Measurements from ENCODE around the gene CLBA1.
"Not testable (repeated sequence)": the region's sequence is repeated elsewhere in the genome, so short reads cannot be mapped to it uniquely, and the experiment has no call there.

The CLBA1 gene

DNA sequence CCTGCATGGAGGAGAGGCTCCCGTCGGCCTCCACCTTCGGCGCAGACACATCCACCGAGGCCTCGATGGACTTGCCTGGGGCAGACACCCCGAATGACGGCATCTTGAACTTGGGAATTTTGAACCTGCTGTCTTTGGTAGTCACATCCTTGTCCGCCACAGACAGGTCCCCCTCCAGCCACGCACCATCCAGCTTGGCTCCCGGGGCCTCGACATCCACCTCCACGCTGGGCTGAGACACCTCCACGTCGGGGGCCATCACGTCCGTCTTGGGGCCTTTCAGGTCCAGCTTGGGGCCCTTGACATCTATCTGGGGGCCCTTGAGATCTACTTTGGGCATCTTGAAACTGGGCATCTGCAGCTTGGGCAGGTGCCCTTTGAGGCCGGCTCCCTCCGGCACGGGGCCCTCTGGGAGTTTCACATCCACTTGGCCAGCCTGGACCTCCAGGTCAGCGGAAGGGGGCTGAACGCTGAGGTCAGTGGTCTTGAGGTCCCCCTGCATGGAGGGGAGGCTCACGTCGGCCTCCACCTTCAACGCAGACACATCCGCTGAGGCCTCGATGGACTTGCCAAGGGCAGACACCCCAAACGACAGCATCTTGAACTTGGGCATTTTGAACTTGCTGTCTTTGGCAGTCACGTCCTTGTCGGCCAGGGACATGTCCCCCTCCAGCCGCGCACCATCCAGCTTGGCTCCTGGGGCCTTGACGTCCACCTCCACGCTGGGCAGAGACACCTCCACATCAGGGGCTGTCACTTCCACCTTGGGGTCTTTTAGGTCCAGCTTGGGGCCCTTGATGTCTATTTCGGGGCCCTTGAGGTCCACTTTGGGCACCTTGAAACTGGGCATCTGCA is 37.5 kb upstream of the CLBA1 start:
- FAIRE-seq; DNase-seq (ENCODE audit: insufficient read length, low spot score): not testable (repeated sequence)

DNA sequence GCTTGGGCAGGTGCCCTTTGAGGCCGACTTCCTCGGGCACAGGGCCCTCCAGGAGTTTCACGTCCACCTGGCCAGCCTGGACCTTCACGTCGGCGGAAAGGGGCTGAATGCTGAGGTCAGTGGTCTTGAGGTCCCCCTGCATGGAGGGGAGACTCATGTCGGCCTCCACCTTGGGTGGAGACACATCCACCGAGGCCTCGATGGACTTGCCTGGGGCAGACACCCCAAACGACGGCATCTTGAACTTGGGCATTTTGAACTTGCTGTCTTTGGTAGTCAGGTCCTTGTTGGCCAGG is 36.9 kb upstream of the CLBA1 start:
- DNase-seq (ENCODE audit: insufficient read length, low spot score) = no peak

DNA sequence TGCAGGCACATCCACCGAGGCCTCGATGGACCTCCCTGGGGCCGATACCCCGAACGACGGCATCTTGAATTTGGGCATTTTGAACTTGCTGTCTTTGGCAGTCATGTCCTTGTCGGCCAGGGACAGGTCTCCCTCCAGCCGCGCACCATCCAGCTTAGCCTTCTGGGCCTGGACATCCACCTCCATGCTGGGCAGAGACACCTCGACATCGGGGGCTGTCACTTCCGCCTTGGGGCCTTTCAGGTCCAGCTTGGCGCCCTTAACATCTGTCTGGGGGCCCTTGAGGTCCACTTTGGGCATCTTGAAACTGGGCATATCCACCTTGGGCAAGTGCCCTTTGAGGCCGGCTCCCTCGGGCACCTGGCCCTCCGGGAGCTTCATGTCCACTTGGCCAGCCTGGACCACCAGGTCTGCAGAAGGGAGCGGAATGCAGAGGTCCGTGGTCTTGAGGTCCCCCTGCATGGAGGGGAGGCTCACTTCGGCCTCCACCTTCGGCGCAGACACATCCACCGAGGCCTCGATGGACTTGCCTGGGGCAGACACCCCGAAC is 36.1 kb upstream of the CLBA1 start:
- FAIRE-seq; DNase-seq (ENCODE audit: insufficient read length, low spot score): not testable (repeated sequence)

More for the DNA sequence above, 36.9 kb upstream of the CLBA1 start:
- FAIRE-seq = no peak

DNA sequence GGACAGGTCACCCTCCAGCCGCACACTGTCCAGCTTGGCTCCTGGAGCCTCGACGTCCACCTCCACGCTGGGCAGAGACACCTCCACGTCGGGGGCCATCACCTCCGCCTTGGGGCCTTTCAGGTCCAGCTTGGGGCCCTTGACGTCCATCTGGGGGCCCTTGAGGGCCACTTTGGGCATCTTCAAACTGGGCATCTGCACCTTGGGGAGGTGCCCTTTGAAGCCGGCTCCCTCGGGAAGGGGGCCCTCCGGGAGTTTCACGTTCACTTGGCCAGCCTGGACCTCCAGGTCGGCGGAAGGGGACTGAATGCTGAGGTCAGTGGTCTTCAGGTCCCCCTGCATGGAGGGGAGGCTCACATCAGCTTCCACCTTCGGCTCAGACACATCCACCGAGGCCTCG is 35.6 kb upstream of the CLBA1 start:
- DNase-seq (ENCODE audit: insufficient read length, low spot score) (no peak), FAIRE-seq (no peak)

DNA sequence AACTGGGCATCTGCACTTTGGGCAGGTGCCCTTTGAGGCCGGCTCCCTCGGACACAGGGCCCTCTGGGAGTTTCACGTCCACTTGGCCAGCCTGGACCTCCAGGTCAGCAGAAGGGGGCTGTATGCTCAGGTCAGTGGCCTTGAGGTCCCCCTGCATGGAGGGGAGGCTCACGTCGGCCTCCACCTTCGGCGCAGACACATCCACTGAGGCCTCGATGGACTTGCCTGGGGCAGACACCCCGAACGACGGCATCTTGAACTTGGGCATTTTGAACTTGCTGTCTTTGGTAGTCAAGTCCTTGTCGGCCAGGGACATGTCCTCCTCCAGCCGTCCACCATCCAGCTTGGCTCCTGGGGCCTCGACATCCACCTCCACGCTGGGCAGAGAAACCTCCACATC is 34.9 kb upstream of the CLBA1 start:
- not testable (repeated sequence) for DNase-seq (ENCODE audit: insufficient read length, low spot score); FAIRE-seq

DNA sequence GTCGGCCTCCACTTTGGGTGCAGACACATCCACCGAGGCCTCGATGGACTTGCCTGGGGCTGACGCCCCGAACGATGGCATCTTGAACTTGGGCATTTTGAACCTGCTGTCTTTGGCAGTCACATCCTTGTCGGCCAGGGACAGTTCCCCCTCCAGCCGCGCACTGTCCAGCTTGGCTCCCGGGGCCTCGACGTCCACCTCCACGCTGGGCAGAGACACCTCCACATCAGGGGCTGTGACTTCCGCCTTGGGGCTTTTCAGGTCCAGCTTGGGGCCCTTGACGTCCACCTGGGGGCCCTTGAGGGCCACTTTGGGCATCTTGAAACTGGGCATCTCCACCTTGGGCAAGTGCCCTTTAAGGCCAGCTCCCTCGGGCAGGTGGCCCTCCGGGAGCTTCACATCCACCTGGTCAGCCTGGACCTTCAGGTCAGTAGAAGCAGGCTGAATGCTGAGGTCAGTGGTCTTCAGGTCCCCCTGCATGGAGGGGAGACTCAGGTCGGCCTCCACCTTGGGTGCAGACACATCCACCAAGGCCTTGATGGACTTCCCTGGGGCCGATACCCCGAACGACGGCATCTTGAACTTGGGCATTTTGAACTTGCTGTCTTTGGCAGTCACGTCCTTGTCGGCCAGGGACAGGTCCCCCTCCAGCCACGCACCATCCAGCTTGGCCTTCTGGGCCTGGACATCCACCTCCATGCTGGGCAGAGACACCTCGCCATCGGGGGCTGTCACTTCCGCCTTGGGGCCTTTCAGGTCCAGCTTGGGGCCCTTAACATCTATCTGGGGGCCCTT is 33.5 kb upstream of the CLBA1 start:
- DNase-seq (ENCODE audit: insufficient read length, low spot score); FAIRE-seq: not testable (repeated sequence)

DNA sequence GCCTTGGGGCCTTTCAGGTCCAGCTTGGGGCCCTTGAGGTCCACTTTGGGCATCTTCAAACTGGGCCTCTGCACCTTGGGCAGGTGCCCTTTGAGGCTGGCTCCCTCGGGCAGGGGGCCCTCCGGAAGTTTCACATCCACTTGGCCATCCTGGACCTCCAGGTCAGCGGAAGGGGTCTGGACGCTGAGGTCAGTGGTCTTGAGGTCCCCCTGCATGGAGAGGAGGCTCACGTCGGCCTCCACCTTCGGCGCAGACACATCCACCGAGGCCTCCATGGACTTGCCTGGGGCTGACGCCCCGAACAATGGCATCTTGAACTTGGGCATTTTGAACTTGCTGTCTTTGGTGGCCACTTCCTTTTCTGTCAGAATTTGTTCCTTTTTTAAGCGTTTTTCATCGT is 32.5 kb upstream of the CLBA1 start:
- FAIRE-seq = no peak

DNA sequence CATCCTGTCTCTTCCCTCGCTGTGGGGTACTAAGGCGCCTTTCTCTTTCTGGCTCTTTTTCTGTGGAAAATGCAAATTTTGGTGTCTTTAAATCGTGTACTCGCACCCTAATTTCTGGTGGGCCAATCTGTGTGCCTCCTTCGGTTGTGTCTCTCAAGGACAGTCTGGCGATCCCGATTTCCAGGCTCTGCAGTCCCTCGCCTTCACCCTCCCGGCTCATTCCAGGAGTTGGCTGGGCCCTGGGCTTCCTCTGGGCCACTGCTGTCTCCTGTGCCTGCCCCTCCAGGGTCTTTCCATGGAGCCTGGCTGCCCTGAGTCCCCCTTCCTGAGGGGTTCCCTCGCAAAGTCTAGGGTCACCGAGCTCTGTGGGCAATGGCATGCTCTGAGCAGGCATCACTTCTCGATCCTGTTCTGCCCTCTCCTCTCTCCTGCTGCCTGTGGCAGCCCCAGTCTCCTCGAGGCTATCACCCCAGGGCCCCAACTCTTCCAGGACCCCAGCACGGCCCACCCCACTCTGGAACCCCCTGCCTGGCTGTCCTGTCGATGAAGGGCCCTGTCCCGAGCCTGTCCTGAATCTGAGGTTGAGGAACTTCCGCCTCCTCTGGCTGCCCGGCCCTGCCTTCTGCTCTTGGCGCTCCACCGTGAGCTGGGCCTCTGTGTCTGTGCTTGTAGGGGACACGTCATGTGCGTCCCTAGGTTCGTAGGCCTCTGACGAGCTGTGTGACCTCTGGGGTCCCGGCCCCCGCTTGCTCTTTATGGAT is 31.5 kb upstream of the CLBA1 start:
- FAIRE-seq = no peak
- no peak for DNase-seq (ENCODE audit: insufficient read length, low spot score)

More for the DNA sequence above, 32.5 kb upstream of the CLBA1 start:
- no peak for DNase-seq (ENCODE audit: insufficient read length, low spot score)

DNA sequence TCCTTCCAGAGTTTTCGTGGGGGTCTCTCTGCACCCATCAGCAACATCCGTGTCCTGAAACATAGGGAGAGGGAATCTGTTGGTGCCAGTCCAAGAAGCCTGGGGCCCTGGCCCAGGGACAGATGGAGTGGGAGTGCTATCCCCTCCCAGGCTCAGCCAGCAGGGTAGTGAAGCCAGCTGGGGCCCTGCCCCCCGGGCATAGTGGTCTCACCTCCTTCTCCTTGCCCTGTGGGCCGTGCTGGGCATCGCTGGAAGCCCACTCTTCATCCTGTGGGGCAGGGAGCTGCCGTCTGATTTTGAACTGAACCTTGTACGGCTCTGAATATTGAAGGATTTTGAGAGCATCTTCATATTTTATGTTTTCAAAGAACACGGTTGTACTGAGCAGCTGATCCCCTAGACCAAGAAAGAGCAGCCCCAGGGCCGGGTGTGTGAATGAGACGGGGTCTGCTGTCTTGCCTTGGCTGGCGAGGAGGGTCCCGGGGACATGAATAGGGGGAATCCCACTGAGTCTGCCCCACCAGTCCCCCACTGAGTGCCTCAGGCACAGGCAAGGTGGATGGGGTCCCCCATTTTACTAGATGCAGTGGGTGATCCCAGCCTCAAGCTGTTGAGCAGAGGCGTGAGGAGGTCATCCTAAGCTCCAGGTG is 30.7 kb upstream of the CLBA1 start:
- no peak for FAIRE-seq

DNA sequence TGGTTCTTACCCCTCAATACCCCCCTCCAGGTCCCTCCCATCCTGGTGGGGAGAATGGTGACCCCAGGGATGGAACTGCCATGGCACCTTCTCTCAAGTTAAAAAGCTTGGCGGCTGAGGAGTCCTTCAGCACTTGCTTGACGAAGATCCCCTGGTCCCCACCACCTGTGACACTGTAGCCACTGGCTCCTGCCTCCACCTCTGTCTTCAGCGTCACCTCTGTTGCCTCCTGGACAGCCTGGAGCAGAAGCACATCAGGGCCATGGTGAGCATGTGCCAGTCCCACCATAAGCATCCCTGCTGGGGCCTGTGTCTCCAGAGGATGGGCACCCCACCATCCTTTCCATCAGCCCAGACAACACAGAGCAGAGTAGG is 30.2 kb upstream of the CLBA1 start:
- DNase-seq (ENCODE audit: insufficient read length, low spot score) = no peak
- FAIRE-seq = no peak

More for the DNA sequence above, 30.7 kb upstream of the CLBA1 start:
- DNase-seq (ENCODE audit: insufficient read length, low spot score) = no peak

DNA sequence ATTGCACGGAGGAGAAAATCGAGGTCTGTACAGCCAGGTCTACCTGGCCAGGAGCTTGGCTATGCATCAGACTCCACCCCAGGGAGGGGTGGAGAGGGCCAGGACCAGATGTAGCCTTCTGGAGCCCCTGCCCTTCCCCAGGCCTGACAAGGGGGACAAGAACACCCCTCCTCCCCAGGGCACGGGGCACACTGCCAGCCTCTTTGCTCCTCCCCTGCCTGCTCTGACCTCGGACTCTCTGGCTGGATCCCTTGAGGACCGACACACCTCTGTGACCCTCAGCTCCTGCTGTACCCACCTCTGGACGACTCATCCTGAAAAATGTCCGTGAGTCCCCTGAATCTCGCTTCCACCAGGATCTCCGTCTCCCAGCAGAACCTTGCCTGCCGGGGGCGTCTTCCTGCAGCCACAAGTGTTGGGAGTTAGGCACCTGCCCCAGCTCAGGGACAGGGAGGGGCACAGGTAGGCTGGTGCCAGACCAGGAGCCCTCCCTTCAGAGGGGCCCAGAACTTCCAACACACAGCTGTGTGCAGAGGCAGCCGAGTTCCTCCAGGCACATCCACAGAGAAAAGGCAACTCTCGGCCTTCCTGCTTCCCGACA is 29.2 kb upstream of the CLBA1 start:
- FAIRE-seq (no peak), DNase-seq (ENCODE audit: insufficient read length, low spot score) (no peak)

DNA sequence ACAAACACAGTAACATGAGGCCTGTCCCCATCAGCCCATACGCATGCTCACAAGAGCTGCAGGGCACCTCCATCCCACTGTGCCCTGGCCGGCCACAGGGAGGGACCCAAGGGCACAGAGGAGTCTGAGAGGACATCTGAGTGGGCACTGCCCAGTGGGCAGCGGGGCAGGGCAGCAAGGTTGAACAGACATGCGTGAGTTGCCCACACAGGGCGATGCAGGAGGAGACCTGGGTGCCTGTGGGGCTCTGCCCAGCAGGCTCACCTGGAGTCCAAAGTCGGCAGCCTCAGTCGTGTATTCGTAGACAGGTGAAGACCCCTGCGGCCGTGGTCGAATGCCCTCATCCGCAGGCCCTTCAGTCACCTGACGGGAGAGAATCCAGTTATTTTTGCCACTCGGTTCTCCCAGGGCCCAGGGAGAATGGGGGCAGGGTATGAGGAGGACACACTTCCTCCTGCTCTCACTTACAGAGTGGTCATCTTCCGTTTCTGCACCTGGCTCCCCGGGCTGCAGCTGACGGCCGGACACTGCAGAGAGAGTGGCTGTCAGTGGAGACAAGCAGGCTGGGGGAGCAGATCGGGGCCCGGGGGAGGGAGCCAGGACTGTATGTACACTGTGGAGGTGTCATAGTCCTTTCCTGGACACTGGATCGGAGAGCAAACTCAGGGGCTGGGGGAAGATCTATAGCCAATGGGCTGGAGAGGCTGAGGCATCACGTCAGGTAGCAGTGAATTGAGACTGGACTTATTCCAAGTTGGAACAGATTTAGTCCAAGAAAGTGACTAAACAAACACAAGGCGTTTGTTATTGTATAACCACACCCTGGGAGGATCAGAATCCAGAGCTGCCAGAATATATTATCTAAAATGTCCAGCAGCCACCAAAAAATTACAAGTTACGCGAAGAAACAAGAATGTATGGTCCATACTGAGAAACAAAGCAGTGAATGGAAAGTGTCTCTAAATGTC is 28.2 kb upstream of the CLBA1 start:
- DNase-seq (ENCODE audit: insufficient read length, low spot score) (no peak), FAIRE-seq (no peak)

DNA sequence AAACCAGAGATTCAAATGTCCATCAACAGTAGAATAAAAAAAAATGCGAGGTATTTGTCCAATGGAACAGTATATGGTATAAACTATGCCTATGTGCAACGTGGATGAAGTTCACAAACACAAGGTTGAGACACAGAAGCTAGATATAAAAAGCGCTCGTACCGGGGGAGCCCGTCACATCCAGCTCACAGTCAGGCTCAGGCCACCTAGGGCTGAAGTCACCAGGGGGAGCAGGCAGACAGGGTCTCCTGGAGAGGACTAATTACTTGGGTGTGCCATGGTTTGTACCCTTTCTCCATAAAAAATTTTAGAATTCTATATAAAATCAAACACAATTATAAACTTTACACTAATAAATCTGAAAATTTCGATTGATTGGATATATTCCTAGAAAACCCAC is 21.0 kb upstream of the CLBA1 start:
- no peak for DNase-seq (ENCODE audit: insufficient read length, low spot score)
- FAIRE-seq = no peak

DNA sequence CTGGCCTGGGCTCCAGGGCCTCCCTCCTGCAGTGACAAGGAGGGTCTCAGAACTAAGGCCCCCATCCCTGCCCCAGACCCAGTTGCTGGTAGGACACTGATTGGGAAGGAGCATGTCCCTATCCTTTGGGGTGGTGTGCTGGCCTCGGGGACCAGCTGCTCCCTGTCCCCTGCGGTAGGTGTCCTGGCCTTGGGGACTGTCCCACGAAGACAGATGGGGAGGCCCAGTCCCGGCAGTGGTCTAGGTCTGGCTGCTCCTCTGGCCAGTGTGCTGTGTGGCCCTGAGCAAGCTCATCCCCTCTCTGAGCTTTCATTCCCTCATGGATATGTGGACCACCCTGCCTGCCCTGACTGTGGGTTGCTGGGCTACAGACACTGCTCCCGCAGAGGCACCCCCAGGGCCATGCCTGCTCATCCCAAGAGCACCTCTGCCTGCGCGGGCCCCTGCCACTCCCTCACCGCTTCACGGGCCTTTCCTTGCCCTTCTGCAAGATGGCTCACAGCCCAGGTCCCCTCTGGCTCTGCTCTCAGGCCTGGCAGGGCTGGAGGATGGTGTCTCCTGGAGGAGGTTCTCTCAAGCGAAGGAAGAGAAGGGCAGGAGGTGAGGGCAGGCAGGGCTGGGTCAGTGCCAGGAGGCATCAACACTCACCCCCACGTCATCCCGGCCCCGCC is 19.9 kb upstream of the CLBA1 start:
- FAIRE-seq = no peak
- no peak for DNase-seq (ENCODE audit: insufficient read length, low spot score)

DNA sequence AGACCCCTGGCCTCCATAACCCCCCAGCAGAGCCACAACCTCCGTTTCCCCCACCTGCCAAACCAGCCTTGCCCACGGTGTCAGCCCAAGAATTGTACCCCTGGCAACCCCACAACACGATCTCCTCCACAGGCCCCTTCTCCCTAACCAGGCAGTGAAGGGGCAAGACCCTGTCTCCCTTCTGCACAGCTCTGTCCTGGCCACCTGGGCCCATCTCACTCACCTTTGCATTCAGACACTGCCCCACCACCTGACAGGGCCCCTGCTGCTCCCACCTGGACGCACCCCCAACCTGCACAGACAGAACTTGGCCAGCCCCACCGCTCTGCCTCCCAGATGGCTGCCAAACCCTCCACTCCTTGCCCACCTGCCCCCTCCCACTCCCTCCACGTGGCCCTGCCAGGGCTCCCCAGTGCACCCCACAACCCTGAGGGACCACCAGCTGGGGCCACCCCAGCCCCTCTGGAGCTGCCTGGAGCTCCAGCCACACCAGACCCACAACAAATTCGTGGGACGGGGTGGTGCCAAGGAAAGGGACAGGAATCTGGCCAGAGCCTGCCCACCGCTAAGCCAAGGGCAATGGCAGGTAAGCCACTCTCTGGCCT is 19.2 kb upstream of the CLBA1 start:
- DNase-seq (ENCODE audit: insufficient read length, low spot score) (no peak), FAIRE-seq (no peak)

DNA sequence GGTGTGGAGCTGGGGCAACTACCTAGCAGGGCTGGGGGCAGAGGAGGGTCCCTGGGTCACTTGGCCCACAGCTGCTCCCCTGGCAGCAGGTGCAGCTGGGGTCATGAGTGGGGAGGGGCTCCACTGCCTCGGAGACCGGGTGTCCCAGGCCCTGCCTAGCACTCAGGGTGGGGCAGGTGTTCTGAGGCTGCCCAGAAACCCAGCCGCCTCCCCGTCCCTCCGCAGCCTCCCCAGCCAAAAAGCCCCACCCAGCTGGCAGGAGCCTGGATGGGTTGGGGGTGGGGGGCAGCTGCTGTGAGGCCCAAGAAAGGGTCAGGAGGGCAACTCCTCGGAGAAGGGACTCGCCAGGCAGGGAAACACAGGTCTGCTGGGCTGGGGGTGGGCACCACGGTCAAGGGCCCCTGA is 18.6 kb upstream of the CLBA1 start:
- DNase-seq (ENCODE audit: insufficient read length, low spot score) (no peak), FAIRE-seq (no peak)

DNA sequence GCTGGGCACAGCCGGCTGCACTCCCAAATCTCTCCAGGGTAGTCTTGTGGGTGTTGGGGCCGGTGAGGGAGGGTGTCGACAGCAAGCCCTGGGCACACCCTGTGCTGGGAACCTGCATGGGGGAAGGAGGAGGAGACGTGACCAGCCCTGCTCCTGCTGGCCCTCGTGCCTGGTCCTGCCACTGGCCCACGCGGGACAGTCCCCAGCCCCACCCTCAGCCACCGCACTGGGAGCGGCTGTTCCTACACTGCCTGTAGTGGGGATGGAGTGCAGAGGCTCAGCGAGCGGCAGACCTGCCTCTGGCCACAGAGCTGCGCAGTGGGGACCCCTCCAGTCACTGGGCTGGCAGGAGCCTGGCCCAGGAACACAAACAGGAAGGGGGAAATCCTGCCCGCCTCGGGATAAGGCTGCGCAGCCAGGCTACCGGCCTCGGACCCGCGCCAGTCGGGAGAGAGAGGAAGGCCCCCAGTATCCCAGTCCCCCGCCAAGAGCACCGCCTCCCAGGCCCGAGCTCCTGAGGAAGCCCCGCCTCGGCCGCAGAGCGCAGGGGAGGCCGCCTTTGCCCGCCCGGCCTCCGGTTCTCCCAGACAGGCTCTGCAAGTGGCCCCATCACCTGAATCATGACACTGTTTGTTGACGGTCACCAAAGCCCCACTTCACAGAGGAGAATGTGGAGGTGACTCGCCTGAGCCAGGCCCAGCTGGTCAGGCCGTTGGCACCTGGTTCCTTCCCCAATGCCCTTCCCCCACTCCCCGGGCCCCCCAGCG is 18.0 kb upstream of the CLBA1 start:
- no peak for FAIRE-seq
- no peak for DNase-seq (ENCODE audit: insufficient read length, low spot score)

Measured in GM19239 (cell line).